ENCODE measurements around the gene HEBP1.
"Not testable (repeated sequence)": the region's sequence is repeated elsewhere in the genome, so short reads cannot be mapped to it uniquely, and the experiment has no call there.

Gene HEBP1, protein sequence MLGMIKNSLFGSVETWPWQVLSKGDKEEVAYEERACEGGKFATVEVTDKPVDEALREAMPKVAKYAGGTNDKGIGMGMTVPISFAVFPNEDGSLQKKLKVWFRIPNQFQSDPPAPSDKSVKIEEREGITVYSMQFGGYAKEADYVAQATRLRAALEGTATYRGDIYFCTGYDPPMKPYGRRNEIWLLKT

DNA sequence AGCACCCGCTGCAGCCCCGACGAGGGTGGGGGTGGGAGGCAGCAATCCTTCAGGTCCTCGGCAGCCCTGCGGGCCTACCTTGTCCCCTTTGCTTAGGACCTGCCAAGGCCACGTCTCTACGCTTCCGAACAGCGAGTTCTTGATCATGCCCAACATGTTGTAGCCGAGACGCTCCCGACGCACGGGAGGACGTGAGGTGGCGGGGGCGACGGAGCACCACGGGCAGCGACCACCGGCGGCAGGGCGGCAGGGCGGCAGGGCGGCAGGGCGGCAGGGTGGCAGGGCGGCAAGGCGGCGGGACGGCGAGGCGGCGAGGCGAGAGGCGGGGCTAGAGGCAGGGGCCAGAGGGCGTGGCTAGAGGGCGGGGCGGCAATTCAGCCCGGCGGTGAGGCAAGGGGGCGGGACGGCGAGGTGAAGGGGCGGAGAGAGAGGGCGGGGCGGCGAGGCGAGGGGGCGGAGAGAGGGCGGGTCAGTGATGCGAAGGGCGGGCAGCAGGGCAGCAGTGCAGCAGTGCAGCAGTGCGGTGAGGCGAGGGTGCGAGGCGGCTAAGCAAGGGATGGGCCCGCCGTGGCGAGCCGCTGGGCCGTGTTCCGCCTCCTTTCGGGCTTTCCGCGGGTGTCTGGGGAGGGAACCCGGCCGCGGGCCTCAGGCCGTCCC is at the start of gene HEBP1:
HEBP1 (minus strand) TSS at position 307 of the 657 bp plus-strand sequence; CDS start at position 156, 151 bp downstream.
- peak; percentile 92 for DNase-seq

DNA sequence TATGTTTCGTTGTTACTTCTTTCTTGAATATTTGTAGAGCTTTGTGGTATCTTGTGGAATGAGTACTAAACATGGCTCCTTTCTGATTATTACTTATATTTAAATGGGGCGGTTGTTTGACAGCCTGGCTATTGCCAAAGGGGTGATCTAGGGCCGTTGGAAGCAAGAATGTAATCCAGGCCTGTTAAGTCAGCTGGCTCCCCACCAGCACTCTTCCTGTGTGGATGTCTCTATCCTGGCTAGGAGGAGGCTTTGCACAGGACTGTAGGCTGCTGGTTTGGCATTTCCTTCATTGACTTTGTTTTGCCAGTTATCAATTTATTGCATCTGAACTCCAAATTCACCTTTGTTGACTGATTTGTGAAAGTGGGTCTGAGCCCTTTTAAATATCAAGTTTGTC is 49.8 kb upstream of the HEBP1 start:
- DNase-seq: no peak

DNA sequence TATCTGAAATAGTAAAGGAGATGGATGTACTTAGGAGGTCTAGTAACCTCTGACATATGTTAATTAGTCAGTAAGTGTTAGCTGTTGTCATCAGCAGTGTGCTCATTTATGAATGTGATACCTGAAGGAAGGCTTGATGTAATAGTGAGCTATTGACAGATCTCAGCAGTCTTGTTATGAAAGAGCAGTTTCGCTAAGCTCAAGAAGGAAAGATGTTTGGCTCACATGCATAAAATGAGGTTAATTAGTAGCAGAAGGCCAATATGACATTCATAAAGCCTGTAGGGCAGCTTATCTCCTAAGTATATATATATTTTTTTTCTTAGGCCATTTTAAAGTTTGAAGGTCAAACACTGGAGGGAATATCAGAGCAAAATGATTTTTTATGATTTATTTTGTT is 46.9 kb upstream of the HEBP1 start:
- DNase-seq: no peak

DNA sequence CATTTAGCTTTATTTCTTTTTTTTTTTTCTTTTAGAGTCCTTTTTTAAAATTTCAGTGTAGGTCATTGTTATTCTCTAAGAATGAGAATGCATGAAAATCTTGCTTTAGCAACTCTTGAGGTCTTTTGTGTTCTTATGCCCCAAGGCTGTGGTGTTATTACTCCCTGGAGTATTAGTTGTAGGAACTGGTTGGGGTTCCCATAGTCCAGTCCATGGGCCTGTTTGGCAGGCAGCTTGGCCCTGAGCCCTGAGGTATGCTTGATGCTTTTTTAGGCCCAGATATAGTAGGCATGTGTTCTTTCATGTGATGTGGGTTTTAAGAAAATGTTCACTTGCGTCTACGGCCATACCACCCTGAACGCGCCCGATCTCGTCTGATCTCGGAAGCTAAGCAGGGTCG is 45.8 kb upstream of the HEBP1 start:
- no peak for DNase-seq

DNA sequence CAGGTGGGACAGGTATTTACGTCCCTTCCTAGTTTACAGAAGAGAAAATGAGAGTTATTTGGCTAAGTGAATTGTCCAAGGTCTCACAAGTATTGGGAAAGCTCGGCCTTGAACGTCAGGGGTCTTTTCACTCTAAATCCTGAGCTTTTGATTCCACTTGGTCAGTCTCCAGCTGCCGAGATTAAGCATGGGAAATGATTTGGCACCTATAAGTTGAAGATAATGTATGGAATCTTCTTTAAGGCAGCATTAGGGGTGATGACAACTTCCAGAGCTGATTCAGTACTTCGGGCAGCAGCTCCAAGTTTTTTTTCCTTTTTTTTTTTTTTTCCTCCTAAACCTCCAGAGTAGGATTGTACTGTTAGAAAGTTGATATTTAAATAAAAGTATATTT is 44.8 kb upstream of the HEBP1 start:
- DNase-seq: no peak

DNA sequence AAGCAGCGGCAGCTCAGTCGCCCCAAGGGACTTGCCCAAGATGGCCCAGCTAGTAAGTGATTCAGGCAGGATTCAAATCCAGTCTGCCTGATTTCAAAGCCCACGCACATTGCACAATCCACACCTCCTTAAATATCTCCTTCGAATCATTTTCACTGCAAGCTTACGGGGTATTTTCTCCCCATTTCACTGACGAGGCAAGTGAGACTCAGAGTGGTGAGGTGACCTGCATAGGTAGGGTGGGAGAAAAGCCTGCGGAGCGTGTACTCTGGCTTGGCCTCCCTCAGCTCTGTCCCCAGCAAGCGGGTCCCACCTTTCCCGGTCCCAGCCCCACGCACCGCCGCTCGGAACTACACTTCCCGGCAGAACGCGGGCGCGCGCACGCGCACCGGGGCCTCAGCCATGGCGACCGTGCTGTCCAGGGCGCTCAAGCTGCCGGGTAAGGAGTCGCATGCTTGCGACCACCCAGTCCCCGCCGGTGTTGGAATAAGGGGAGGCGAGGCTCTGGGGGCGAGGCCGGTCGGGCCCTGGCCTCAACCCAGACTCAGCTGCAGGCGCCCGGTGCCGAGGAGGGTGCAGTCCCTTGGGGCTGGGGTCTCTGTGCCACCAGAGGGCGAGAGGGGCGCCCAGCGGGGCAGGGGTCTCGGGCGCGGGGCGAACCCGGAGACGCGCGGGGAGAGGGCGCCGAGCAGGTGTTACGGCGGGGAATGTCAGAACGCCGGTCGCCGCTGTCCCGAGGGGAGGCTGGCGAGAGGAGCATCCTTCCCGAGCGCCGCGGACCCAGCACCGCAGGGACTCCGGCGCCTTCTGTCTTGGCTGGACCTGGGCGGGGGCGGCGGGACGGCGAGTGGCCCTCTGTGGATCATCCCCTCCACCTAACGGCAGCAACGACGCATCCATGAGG is 44.2 kb upstream of the HEBP1 start, which contains the start of gene FAM234B:
FAM234B (plus strand) TSS at position 380 of the 904 bp plus-strand sequence; CDS start at position 403, 23 bp downstream.
- peak; percentile 76 for DNase-seq

DNA sequence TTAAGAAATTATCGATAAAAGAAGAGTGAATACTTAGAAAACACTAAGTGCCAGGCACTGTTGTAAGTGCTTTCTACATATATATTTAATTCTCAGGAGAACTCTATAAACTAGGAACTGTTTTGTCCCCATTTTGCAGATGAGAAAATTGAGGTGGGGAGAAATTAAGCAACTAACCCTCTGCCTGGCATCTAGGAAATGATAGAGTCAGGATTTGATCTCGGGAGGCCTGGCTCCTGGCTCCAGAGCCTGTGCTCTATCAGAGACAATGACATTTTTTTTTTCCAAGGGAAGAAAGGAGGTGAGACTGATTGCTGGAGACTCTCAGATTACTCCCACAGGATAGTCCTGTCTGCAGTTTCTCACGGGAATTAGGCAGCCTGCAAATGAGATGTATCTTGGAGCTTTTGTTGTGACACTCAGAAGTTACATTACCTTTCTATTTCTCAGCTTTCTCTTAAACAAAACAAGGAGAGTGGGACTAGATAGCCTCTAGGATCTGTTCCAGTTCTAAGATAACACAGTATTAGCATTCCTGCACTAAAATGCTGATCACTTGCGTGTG is 42.7 kb upstream of the HEBP1 start:
- DNase-seq: no peak

DNA sequence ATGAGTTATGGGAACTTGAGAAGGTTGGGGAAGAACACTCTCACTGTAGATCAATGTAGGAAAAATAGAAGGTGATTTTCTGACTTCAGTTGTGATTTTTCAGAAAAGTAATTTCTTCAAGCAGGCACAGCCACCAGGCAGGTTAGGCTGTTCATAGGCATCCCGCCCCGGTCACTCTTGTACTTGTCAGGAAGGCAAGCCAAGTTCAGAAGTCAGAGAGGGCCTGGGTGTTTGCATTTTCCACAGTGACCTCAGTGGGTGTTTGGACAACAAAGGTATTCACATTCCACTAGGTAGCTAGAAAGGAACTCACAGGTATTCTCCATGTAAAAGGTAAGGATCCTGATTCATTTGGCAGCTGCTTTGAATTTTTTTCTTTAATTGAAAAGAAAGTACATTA is 41.2 kb upstream of the HEBP1 start:
- DNase-seq: no peak

DNA sequence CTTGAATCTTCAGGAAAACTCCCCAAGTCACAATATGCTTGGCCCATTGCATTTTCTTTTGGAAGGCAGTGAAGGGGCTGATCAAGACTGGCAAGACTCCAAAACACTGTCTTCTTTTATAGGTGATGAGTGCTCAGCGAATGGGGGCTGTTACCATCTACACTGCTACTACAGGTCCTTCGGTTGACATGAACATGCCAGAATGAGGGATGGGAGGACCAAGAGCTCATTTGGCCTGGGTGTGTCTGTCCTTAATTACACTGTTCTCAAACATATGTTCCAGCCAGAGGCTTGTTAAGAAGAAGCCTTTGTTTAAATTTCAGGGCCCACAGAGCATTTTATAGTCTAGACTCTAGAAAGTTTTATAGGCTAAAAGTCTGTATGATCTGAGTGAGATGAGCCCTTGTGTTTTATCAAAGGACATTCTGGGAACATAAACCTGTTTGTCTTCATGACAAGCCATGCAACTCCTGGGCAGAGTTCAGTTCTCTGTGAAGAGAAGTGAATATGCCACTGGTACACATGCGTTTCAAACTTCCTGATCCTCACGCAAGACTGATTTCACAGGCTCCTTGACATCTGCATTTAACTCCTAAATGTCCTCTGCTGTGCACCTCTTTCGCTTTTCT is 39.4 kb upstream of the HEBP1 start:
- DNase-seq: no peak

DNA sequence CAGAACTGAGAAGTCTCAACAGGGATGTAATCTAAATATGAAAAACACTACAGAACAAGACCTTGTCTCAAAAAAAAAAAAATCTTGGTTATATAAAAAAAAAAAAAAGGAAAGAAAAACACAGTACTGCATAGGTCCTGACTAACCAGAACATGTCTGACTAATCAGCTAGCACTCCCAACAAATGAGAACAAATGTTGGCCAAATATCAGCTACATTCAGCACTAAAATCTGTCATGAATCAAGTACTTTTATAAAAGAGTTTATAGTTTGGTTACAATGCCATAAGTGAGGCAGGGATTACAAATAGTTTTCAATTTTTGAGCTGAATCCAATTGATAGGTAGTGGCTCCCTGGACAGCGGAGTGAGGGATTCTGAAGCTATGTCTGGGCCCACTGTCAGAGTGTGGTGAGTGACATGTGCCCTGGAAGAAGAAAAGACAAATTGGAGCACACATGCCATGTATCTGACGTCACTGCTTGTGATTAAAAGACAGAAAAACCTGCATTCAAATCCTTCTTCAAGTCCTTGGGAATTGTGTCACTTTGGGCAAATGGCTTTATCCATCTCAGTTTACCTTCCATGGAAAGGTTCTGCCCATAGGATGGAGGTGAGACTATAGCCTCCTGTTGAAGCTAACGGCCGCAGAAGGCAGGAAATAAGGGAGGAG is 38.6 kb upstream of the HEBP1 start:
- DNase-seq: no peak

DNA sequence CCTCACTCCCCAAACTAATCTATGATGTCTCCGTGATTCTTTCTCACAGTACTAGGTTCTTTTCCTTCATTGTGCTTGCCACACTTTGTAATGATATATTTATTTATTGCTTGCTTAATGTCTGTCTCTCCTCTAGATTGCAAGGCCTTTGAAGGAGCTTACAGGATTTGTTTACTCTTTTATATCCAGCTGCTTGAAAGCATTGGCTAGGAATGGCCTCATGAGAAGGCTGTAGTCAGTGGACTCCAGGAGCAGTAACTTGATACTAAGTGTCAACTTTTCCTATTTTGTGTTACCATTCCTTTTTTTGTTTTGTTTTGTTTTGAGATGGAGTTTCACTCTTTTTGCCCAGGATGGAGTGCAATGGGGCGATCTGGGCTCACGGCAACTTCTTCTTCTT is 36.8 kb upstream of the HEBP1 start:
- no peak for DNase-seq

DNA sequence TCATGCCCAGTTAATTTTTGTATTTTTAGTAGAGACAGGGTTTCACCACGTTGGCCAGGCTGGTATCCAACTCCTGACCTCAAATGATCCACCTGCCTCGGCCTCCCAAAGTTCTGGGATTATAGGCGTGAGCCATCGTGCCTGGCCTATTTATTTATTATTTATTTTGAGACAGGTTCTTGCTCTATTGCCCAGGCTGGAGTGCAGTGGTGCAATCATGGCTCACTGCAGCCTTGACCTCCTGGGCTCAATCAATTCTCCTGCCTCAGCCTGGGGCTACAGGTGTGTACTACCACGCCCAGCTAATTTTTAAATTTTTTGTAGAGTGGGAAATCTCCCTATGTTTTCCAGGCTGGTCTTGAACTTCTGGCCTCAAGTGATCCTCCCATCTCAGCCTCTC is 35.3 kb upstream of the HEBP1 start:
- not testable (repeated sequence) for DNase-seq

DNA sequence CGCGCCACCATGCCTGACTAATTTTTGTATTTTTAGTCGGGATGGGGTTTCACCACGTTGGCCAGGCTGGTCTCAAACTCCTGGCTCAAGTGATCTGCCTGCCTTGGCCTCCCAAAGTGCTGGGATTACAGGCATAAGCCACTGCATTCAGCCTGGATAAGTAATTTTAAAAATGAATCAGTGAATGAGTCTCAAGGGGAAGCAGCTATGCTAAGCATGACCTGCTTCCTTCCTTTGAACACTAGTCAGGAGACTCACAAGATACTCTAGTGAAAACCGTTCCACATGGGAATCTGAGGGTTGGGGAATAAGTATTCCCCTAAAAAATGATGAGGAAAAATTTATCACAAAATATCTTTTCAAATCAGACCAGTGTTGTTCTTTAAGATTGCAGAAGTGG is 33.4 kb upstream of the HEBP1 start:
- DNase-seq: no peak

DNA sequence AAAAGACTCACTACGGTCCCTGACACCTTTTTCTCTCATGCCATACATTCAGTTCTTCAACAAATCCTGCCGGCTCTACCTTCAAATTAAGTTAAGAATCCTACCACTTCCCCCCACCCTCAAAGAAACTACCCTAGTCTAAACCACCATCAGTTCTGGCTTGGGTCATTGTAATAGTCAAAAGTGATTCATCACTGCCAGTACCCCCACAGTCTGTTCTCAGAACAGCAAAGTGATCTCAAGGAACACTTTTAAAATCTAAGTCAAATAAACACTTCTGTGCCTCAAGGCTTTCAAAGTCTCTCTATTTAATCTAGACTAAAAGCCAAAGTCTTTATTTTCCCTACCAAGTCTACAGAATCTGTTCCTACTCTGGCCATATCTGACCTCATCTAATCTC is 32.1 kb upstream of the HEBP1 start:
- no peak for DNase-seq

DNA sequence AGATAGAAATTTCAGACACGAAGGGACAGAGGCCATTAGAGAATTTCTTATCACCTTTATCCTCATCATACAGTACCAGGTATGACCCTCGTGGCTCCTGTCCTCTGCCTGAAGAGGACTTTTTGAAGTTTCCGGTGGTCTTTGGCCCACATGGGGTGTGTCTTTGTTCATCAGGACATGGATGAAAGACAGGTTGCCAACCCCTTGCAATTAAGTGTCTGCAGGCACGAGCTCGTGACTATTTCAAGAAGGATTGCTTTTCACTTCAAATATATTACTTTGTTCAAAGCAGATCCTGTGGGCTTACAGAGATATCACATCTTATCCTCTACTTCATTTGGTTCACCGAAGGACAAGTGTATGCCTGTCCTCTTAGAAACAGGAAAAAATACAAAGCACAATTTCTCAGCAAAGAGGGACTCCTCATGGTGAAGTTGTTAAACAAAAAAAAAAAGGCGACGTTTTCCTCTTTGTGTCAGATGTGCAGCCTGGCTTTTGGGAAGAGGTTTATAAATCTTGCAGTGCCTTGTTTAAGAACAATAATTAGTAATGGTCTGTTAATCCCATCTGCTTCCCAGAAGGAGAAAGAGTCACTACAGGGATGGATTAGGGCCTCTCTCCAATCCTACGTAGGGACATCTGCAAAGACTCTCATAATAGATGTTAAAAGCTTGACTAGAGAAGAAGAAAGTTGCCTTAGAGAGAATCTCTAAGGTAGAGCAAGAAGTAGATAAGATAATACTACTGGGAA is 30.7 kb upstream of the HEBP1 start:
- DNase-seq: no peak

DNA sequence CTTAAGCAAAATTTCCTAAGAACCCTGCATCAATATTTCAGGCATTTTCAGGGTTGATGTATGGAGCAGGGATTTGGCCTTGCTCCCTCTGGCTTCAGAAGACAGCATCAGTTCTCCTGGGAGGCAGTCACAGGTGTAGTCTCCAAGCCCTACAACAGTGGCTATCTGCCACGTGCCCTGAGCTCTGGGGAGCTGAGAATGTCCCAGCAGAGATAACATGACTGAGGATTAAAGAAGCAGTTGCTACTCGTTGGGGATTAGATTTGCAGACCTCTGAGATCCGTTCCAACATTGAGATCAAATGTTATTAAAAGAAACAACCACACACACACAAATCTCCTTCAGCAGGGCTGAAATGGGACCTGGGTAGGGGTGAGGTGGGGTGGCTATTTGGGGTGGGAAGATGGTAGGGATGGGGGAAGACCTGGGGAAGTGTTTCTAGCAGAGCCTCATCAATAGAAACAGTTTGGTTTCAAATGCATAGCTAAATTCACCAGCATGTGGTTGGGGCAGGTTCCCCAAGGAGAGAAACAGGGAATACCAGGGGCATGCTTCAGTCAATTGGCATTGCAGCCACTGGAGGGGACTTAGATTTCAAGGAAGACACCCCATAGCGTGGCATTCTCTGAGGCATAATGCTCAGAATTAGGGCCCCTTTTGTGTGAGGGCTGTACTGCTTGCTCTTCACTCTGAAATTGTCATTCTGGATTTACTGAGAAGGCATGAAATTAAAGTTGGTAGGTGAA is 28.9 kb upstream of the HEBP1 start:
- DNase-seq: no peak

DNA sequence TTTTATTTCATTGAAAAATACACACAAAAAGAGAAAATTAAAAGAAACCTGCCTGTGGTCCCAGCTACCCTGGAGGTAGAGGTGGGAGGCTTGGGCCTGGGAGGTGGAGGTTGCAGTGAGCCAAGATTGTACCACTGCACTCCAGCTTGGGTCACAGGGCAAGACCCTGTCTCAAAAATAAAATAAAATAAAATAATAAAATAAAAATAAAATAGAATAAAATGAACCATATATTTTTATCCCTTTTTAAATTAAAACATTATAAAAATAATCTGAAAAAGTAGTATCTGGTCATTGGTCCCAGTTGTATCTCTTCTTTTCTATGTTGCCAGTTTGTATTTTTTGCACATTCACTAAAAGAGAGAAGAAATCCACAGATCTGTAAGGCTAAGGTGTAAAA is 27.4 kb upstream of the HEBP1 start:
- DNase-seq: no peak

DNA sequence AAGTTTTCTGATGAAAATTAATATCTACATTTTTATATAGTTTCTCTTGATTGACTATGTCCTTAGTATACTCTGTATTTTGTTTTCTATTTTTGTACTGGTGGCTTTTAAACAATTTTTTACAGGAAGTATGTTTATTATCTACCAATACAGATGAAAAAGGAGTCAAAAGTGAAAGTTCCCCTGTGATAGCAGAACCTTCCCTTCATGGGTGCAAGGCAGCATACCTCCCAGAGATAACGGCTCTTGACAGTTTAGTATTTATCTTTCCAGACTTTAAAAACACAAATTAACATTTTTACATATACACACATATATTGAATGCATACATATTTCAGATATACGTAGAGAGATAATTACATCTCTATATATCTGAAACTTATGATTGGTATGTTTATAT is 27.0 kb upstream of the HEBP1 start:
- no peak for DNase-seq

DNA sequence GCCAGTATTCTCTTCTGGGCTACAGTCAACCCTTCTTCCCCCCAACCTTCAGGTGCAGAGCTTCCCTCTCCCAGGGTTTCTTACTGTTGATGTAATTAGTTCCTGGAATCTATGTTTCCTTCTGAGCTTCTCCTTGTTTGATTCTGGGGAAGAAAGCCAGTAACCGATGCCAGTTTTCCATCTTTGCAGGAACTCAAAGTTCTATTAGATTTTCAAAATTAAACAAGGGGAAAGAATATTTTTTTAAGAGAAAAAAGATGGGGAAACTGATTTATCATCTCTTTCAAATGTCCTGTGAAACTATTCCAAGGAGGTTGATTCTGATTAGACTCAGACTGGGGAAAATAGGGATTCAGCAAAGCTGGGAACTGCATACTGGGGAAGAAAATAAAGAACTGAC is 26.2 kb upstream of the HEBP1 start:
- no peak for DNase-seq

DNA sequence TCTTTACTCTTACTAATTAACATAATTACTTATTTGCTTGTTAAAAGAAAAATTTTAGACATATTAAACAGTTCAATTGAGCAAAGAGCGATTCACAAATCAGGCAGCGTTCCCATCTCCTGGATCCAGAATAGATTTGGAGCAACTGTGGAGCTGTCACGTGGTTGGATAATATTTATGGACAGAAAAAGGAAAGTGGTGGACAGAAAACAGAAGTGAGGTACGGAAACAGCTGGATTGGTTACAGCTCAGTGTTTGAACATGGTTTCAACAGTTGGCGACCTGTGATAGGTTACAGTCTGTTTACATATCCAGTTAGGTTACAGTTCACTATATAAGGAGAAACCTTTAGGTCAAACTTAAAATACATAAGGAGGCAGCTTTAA is 24.5 kb upstream of the HEBP1 start:
- DNase-seq: no peak
